K562 (cell line): ENCODE measurements around the gene TARBP1. TPM values are rescaled to one million over a fixed set of nuclear protein-coding genes. Genes with fewer than 3 reads are reported as not detected.
A peak's percentile ranks its signal among the peaks of the same experiment; 100 is the strongest.

Source experiments
- ARHGAP35 ChIP-seq: fragments of 450-650 bp; IDR thresholded peaks from 2 replicates; pipeline ENCODE4 v1.6.1; 2018; ENCODE audit not compliant: partially characterized antibody
- CAMTA2 ChIP-seq: fragments of 250-450 bp; sonication (Bioruptor Pico); conservative IDR thresholded peaks from 2 replicates; pipeline ENCODE4 v1.5.1; 2022
- CCNT2 ChIP-seq: IDR thresholded peaks from 2 replicates; pipeline ENCODE4 v1.6.1; 2011; ENCODE audit warnings: borderline replicate concordance, low read depth, mild to moderate bottlenecking, moderate library complexity, mixed read lengths, low read length; ENCODE audit not compliant: insufficient read length; ENCODE audit errors: extremely low read depth
- HLTF ChIP-seq: fragments of 450-650 bp; IDR thresholded peaks from 2 replicates; pipeline ENCODE4 v1.6.1; 2016
- NBN ChIP-seq: fragments of 450-650 bp; IDR thresholded peaks from 2 replicates; pipeline ENCODE4 v1.6.1; 2016; ENCODE audit warnings: low read depth, mild to moderate bottlenecking
- PYGO2 ChIP-seq: fragments of 450-650 bp; IDR thresholded peaks from 2 replicates; pipeline ENCODE4 v1.6.1; 2016; ENCODE audit warnings: mild to moderate bottlenecking, missing genetic modification characterization, moderate library complexity, missing compliant biosample characterization
- ZNF133 ChIP-seq: fragments of 250-450 bp; sonication (Bioruptor Pico); IDR thresholded peaks from 2 replicates; pipeline ENCODE4 v1.4.0; 2020; ENCODE audit warnings: mild to moderate bottlenecking
- polyA plus RNA-seq, 8 experiments: library from polyadenylated mRNA; depleted of rRNA in 4 of 8; stranded (reverse) in 5 of 8; unstranded in 3 of 8; fragments of >200 nt; fragmentation: Nextera tagmentation in 2 of 8; fragmentation: Illumina TruSeq in 1 of 8; extraction: Ambion mirVana in 2 of 8; extraction: Trizol in 1 of 8; gene quantifications; 2 replicates each; pipeline versions ENCODE4 v1.2.1 to v1.2.3, GENCODE V29; 2011 to 2014; ENCODE audit warnings: inconsistent platforms in 1 of 8, missing spikeins in 1 of 8
- total RNA-seq, 7 experiments: library from RNA; depleted of rRNA in 6 of 7; stranded (reverse); fragments of >200 nt in 6 of 7; fragmentation: Illumina TruSeq in 2 of 7; extraction: Trizol in 2 of 7; gene quantifications; 2 replicates each; pipeline versions ENCODE4 v1.2.1 to v1.2.3, GENCODE V29; 2011 to 2021; ENCODE audit warnings: low replicate concordance in 1 of 7
- TF ChIP-seq, protein P1 (sequence below), 2 experiments: fragments of 450-650 bp; IDR thresholded peaks; 2 replicates each; pipeline ENCODE4 v1.6.1; 2016
- TF ChIP-seq, protein P2 (sequence below): fragments of 450-650 bp; IDR thresholded peaks from 2 replicates; pipeline ENCODE4 v1.6.1; 2016; ENCODE audit warnings: antibody characterized with exemption
- TF ChIP-seq, protein P3 (sequence below): fragments of 450-650 bp; IDR thresholded peaks from 2 replicates; pipeline ENCODE4 v1.6.1; 2016; ENCODE audit warnings: mild to moderate bottlenecking, moderate library complexity

TARBP1 gene
- total and polyA plus RNA-seq, 9 of the 15 experiments (the other 6 are each of a cell fraction or from before 2014, with no cell fraction given) = 8.8 to 48.0 (median 22.9) TPM

DNA sequence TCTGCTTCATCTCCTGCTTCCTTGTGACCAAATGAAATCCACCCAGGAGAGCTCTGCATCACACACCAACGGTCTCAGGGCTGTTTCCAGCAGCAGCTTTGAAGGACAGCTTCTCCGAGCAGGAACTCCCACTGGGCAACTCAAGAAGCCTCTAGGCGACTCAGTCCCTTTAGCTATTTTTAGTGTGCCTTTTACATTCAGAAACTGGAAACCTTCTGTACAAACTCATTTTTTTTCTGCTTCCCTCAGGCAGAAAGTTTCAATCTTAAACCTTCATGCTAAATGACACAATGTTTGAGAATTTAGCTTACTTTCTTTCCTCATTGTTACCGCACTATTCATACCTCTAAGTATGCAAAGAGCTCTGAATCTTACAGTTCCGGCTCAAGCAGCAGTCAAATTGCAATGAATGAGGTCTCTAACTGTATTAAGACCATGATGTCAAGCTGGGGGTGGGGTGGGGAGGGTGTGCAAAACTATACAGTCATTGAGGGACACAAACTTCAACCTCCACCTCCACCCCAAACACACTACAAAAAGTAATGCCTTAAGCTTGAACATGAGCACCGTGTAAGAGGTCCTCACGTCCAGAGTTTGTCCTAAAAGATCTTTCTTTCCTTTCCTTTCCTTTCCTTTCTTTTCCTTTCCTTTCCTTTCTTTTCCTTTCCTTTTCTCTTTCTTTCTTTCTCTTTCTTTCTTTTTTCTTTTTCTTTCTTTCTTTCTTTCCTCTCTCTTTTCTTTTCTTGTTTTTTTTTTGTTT, 16.4 kb upstream of the TARBP1 start (continued):
- TF ChIP-seq, protein P1, sequence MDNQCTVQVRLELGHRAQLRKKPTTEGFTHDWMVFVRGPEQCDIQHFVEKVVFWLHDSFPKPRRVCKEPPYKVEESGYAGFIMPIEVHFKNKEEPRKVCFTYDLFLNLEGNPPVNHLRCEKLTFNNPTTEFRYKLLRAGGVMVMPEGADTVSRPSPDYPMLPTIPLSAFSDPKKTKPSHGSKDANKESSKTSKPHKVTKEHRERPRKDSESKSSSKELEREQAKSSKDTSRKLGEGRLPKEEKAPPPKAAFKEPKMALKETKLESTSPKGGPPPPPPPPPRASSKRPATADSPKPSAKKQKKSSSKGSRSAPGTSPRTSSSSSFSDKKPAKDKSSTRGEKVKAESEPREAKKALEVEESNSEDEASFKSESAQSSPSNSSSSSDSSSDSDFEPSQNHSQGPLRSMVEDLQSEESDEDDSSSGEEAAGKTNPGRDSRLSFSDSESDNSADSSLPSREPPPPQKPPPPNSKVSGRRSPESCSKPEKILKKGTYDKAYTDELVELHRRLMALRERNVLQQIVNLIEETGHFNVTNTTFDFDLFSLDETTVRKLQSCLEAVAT (IDR thresholded peaks at IDR 0.05) = peak in 1 of 2 experiments; percentile 62; a peak in 2 of 4 replicates
- TF ChIP-seq ARHGAP35 (peak; percentile 50), CAMTA2 (CRISPR knock-in tag) (no peak), CCNT2 (no peak), HLTF (peak; percentile 73; the same call in 1 of the 2 replicates), NBN (0 out of 2 replicates have a peak, but pooled peaks have one; percentile 51), ZNF133 (CRISPR knock-in tag) (no peak), PYGO2 (tag) (no peak)
- TF ChIP-seq, protein P2, sequence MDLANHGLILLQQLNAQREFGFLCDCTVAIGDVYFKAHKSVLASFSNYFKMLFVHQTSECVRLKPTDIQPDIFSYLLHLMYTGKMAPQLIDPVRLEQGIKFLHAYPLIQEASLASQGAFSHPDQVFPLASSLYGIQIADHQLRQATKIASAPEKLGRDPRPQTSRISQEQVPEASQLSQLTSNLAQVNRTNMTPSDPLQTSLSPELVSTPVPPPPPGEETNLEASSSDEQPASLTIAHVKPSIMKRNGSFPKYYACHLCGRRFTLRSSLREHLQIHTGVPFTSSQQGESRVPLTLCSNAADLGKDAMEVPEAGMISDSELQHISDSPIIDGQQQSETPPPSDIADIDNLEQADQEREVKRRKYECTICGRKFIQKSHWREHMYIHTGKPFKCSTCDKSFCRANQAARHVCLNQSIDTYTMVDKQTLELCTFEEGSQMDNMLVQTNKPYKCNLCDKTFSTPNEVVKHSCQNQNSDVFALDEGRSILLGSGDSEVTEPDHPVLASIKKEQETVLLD = 0 out of 2 replicates have a peak, but pooled peaks have one; percentile 27
- TF ChIP-seq, protein P3, sequence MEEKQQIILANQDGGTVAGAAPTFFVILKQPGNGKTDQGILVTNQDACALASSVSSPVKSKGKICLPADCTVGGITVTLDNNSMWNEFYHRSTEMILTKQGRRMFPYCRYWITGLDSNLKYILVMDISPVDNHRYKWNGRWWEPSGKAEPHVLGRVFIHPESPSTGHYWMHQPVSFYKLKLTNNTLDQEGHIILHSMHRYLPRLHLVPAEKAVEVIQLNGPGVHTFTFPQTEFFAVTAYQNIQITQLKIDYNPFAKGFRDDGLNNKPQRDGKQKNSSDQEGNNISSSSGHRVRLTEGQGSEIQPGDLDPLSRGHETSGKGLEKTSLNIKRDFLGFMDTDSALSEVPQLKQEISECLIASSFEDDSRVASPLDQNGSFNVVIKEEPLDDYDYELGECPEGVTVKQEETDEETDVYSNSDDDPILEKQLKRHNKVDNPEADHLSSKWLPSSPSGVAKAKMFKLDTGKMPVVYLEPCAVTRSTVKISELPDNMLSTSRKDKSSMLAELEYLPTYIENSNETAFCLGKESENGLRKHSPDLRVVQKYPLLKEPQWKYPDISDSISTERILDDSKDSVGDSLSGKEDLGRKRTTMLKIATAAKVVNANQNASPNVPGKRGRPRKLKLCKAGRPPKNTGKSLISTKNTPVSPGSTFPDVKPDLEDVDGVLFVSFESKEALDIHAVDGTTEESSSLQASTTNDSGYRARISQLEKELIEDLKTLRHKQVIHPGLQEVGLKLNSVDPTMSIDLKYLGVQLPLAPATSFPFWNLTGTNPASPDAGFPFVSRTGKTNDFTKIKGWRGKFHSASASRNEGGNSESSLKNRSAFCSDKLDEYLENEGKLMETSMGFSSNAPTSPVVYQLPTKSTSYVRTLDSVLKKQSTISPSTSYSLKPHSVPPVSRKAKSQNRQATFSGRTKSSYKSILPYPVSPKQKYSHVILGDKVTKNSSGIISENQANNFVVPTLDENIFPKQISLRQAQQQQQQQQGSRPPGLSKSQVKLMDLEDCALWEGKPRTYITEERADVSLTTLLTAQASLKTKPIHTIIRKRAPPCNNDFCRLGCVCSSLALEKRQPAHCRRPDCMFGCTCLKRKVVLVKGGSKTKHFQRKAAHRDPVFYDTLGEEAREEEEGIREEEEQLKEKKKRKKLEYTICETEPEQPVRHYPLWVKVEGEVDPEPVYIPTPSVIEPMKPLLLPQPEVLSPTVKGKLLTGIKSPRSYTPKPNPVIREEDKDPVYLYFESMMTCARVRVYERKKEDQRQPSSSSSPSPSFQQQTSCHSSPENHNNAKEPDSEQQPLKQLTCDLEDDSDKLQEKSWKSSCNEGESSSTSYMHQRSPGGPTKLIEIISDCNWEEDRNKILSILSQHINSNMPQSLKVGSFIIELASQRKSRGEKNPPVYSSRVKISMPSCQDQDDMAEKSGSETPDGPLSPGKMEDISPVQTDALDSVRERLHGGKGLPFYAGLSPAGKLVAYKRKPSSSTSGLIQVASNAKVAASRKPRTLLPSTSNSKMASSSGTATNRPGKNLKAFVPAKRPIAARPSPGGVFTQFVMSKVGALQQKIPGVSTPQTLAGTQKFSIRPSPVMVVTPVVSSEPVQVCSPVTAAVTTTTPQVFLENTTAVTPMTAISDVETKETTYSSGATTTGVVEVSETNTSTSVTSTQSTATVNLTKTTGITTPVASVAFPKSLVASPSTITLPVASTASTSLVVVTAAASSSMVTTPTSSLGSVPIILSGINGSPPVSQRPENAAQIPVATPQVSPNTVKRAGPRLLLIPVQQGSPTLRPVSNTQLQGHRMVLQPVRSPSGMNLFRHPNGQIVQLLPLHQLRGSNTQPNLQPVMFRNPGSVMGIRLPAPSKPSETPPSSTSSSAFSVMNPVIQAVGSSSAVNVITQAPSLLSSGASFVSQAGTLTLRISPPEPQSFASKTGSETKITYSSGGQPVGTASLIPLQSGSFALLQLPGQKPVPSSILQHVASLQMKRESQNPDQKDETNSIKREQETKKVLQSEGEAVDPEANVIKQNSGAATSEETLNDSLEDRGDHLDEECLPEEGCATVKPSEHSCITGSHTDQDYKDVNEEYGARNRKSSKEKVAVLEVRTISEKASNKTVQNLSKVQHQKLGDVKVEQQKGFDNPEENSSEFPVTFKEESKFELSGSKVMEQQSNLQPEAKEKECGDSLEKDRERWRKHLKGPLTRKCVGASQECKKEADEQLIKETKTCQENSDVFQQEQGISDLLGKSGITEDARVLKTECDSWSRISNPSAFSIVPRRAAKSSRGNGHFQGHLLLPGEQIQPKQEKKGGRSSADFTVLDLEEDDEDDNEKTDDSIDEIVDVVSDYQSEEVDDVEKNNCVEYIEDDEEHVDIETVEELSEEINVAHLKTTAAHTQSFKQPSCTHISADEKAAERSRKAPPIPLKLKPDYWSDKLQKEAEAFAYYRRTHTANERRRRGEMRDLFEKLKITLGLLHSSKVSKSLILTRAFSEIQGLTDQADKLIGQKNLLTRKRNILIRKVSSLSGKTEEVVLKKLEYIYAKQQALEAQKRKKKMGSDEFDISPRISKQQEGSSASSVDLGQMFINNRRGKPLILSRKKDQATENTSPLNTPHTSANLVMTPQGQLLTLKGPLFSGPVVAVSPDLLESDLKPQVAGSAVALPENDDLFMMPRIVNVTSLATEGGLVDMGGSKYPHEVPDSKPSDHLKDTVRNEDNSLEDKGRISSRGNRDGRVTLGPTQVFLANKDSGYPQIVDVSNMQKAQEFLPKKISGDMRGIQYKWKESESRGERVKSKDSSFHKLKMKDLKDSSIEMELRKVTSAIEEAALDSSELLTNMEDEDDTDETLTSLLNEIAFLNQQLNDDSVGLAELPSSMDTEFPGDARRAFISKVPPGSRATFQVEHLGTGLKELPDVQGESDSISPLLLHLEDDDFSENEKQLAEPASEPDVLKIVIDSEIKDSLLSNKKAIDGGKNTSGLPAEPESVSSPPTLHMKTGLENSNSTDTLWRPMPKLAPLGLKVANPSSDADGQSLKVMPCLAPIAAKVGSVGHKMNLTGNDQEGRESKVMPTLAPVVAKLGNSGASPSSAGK = peak; percentile 25; the same call in 1 of the 2 replicates
